Tibial nerve (tissue), 4 donors: Measurements from ENCODE around the gene ZFYVE9. TPM values are rescaled to one million over a fixed set of nuclear protein-coding genes. Genes with fewer than 3 reads are reported as not detected.
"Not testable (repeated sequence)": the region's sequence is repeated elsewhere in the genome, so short reads cannot be mapped to it uniquely, and the experiment has no call there.

Experiments
- DNase-seq, 2 donors: peaks; one replicate each; pipeline ENCODE4 v3.0.0-alpha.2; 2019; ENCODE audit warnings: low spot score in 2 of 2
- H3K27ac ChIP-seq, 4 donors: fragments of 200-600 bp; sonication (generic) in 3 of 4; one replicate each; pipeline ENCODE4 v1.5.1; 2017 to 2019; ENCODE audit warnings: mild to moderate bottlenecking in 1 of 4
- H3K27me3 ChIP-seq, 2 donors: fragments of 200-600 bp; sonication (generic) in 1 of 2; one replicate each; pipeline versions ENCODE4 v1.5.1 to v1.6.0; 2017 to 2019
- H3K36me3 ChIP-seq, 3 donors: fragments of 200-600 bp; sonication (generic); one replicate each; pipeline ENCODE4 v1.5.1; 2018 to 2019
- H3K4me1 ChIP-seq, 4 donors: fragments of 200-600 bp; sonication (generic) in 3 of 4; one replicate each; pipeline ENCODE4 v1.5.1; 2017 to 2019
- H3K4me3 ChIP-seq, 4 donors: fragments of 200-600 bp; sonication (generic) in 3 of 4; one replicate each; pipeline ENCODE4 v1.5.1; 2017 to 2019; ENCODE audit warnings: mild to moderate bottlenecking in 1 of 4, moderate library complexity in 1 of 4
- H3K9me3 ChIP-seq, 4 donors: fragments of 200-600 bp; sonication (generic) in 3 of 4; one replicate each; pipeline ENCODE4 v1.5.1; 2017 to 2019
- EP300 ChIP-seq, 2 donors: sonication (generic); formaldehyde crosslinking; IDR thresholded peaks; one replicate each; pipeline ENCODE4 v1.6.1; 2017; ENCODE audit warnings: antibody characterized with exemption in 2 of 2, mild to moderate bottlenecking in 1 of 2
- POLR2A ChIP-seq, 2 donors: fragments of 450-650 bp; IDR thresholded peaks; one replicate each; pipeline ENCODE4 v1.6.1; 2017; ENCODE audit warnings: antibody characterized with exemption in 2 of 2, mild to moderate bottlenecking in 2 of 2, moderate library complexity in 2 of 2
- WGBS, 2 donors: methylation state at CpG; one replicate each; pipeline ENCODE4 v1.1.5; 2018; 5-methylcytosine and 5-hydroxymethylcytosine counted together
- total RNA-seq, 4 donors: library from RNA; depleted of rRNA; stranded (reverse); fragments of >200 nt; gene quantifications; one replicate each; pipeline ENCODE4 v1.1.0, GENCODE V29; 2016
- TF ChIP-seq, protein P1 (sequence below), 5 experiments: fragments of 200-600 bp in 3 of 5; fragments of 450-650 bp in 2 of 5; sonication (generic) in 3 of 5; IDR thresholded peaks; one replicate each; pipeline ENCODE4 v1.5.1; 2016 to 2019; ENCODE audit warnings: antibody characterized with exemption in 5 of 5, mild to moderate bottlenecking in 3 of 5, moderate library complexity in 2 of 5

Gene ZFYVE9
- total RNA-seq, 4 donors from 2014 or later = 29.1 to 39.6 (median 35.0) TPM

DNA sequence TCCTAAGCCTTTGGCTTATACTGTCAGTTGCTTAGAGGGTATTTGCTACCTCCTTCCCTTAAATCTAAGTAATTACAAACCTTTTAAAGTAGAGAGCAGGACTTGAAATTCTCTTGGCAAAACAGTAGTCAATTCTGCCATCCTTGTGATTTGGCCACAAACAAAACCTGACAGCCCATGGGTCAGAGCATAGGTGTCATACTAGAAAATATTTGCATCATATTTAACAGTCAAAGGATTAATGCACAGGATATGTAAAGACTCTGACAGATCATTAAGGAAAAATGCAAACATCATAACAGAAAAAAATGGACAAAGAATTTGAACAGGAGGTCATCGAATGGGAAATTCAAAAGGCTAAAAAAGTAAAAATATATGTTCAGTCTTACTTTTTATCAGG lies 50.5 kb downstream of the ZFYVE9 start:
- H3K27ac ChIP-seq = no peak overlapping the region
- peaks cover 0 to 8% (median 0%) of the 10 kb centered on the region in 4 donors for H3K4me1 ChIP-seq
- H3K4me3 ChIP-seq = no peak overlapping the region
- H3K27me3 ChIP-seq = no peaks in the 10 kb centered on the region
- WGBS, 2 donors = 90 to 91% methylated on average over 1 of the region's 1 CpG
- DNase-seq = no peak
- no peaks in the 10 kb centered on the region for H3K36me3 ChIP-seq
- H3K9me3 ChIP-seq = no peaks in the 10 kb centered on the region
- TF ChIP-seq EP300 (IDR thresholded peaks at IDR 0.05) (no peak), POLR2A (IDR thresholded peaks at IDR 0.05) (no peak)
- TF ChIP-seq, protein P1, sequence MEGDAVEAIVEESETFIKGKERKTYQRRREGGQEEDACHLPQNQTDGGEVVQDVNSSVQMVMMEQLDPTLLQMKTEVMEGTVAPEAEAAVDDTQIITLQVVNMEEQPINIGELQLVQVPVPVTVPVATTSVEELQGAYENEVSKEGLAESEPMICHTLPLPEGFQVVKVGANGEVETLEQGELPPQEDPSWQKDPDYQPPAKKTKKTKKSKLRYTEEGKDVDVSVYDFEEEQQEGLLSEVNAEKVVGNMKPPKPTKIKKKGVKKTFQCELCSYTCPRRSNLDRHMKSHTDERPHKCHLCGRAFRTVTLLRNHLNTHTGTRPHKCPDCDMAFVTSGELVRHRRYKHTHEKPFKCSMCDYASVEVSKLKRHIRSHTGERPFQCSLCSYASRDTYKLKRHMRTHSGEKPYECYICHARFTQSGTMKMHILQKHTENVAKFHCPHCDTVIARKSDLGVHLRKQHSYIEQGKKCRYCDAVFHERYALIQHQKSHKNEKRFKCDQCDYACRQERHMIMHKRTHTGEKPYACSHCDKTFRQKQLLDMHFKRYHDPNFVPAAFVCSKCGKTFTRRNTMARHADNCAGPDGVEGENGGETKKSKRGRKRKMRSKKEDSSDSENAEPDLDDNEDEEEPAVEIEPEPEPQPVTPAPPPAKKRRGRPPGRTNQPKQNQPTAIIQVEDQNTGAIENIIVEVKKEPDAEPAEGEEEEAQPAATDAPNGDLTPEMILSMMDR (IDR thresholded peaks at IDR 0.05) = no peak

- 79 to 82% methylated on average over 7 of the region's 7 CpGs for WGBS, 2 donors
- peaks cover 0 to 6% (median 0%) of the 10 kb centered on the region in 4 donors for H3K9me3 ChIP-seq
- H3K4me3 ChIP-seq = no peak overlapping the region
- no peak overlapping the region for H3K27ac ChIP-seq
- H3K36me3 ChIP-seq = peaks cover 0 to under 1% (median 0%) of the 10 kb centered on the region in 3 donors
- no peak for DNase-seq
- no peaks in the 10 kb centered on the region for H3K27me3 ChIP-seq
- TF ChIP-seq EP300 (IDR thresholded peaks at IDR 0.05) = no peak
- TF ChIP-seq, protein P1 (IDR thresholded peaks at IDR 0.05) = no peak
- TF ChIP-seq POLR2A (IDR thresholded peaks at IDR 0.05) = no peak
- H3K4me1 ChIP-seq = peaks cover 0 to 8% (median 0%) of the 10 kb centered on the region in 4 donors
Measured at GRCh38 chr1:52193985-52194384, 52.1 kb downstream of the ZFYVE9 start.

- Histone ChIP-seq H3K4me3 (no peak overlapping the region), H3K27me3 (no peaks in the 10 kb centered on the region), H3K36me3 (peaks cover 0 to 9% (median 0%) of the 10 kb centered on the region in 3 donors), H3K4me1 (peaks cover 0 to 3% (median 0%) of the 10 kb centered on the region in 4 donors), H3K27ac (no peak overlapping the region), H3K9me3 (peaks cover 0 to 17% (median under 1%) of the 10 kb centered on the region in 4 donors)
- TF ChIP-seq, protein P1 (IDR thresholded peaks at IDR 0.05) = no peak
- TF ChIP-seq POLR2A (IDR thresholded peaks at IDR 0.05) (no peak), EP300 (IDR thresholded peaks at IDR 0.05) (no peak)
- WGBS, 2 donors = 62 to 72% methylated on average over 1 of the region's 1 CpG
- DNase-seq = no peak
Measured at GRCh38 chr1:52195161-52195560, 53.3 kb downstream of the ZFYVE9 start.

DNA sequence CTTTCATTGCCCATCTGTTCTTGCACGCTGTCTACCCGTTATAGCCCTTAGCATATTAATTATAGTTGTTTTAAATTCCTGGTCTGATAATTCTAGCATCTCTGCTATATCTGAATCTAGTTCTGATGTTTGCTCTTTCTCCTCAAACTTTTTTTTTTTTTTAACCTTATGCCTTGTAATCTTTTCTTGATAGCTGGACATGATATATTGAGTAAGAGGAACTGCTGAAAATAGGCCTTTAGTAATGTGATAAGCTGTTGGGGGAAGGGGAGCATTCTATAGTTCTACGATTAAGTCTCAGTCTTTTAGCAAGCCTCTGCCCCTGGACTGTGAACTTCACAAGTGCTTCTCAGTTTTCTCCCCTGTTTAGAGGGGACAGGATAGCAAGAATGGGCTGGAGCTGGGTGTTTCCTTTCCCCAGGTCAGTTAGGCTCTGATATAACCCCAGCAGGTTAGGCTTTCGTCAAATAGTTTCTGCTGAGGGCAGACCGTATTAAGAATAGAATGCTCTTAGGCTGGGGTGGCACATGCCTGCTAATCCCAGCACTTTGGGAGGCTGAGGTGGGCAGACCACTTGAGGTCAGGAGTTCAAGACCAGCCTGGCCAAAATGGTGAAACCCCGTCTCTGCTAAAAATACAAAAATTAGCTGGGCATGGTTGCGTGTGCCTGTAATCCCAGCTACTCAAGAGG lies 62.2 kb downstream of the ZFYVE9 start:
- H3K4me3 ChIP-seq = no peak overlapping the region
- no peak overlapping the region for H3K27ac ChIP-seq
- TF ChIP-seq EP300 (IDR thresholded peaks at IDR 0.05) (no peak), POLR2A (IDR thresholded peaks at IDR 0.05) (no peak)
- TF ChIP-seq, protein P1 (IDR thresholded peaks at IDR 0.05) = no peak
- H3K36me3 ChIP-seq = peaks cover 0 to 7% (median 0%) of the 10 kb centered on the region in 3 donors
- H3K27me3 ChIP-seq = no peaks in the 10 kb centered on the region
- WGBS, 2 donors = 85 to 87% methylated on average over 7 of the region's 7 CpGs
- no peak for DNase-seq
- no peaks in the 10 kb centered on the region for H3K4me1 ChIP-seq
- peaks cover 0 to 18% (median 3%) of the 10 kb centered on the region in 4 donors for H3K9me3 ChIP-seq

GRCh38 chr1:52204696-52205095 lies 62.8 kb downstream of the ZFYVE9 start:
- TF ChIP-seq, protein P1 (IDR thresholded peaks at IDR 0.05) = no peak
- TF ChIP-seq POLR2A (IDR thresholded peaks at IDR 0.05) (no peak), EP300 (IDR thresholded peaks at IDR 0.05) (no peak)
- H3K36me3 ChIP-seq = peaks cover 0 to under 1% (median 0%) of the 10 kb centered on the region in 3 donors
- DNase-seq = no peak
- H3K27me3 ChIP-seq = no peaks in the 10 kb centered on the region
- 67 to 75% methylated on average over 5 of the region's 5 CpGs for WGBS, 2 donors
- no peak overlapping the region for H3K4me3 ChIP-seq
- peaks cover 0 to 12% (median 3%) of the 10 kb centered on the region in 4 donors for H3K9me3 ChIP-seq
- H3K4me1 ChIP-seq = no peaks in the 10 kb centered on the region
- H3K27ac ChIP-seq = no peak overlapping the region

- H3K36me3 ChIP-seq, DNase-seq, H3K9me3 ChIP-seq, H3K27me3 ChIP-seq, H3K4me1 ChIP-seq, H3K4me3 ChIP-seq, H3K27ac ChIP-seq: not testable (repeated sequence)
- 93 to 97% methylated on average over 8 of the region's 8 CpGs for WGBS, 2 donors
Measured at GRCh38 chr1:52206686-52207085, 64.8 kb downstream of the ZFYVE9 start.
